NOMO-1 treated with dmso at 0.1 percent for 144 hours (cell line): ENCODE measurements around the gene MGMT.

Experiments
- DNase-seq: peaks from one replicate; lab custom pipeline; 2025; ENCODE audit not compliant: unreplicated experiment; lab: John Stamatoyannopoulos, UW

Gene MGMT

GRCh38 chr10:129754211-129755050 lies 287.4 kb downstream of the MGMT start:
- no peak for DNase-seq

DNA sequence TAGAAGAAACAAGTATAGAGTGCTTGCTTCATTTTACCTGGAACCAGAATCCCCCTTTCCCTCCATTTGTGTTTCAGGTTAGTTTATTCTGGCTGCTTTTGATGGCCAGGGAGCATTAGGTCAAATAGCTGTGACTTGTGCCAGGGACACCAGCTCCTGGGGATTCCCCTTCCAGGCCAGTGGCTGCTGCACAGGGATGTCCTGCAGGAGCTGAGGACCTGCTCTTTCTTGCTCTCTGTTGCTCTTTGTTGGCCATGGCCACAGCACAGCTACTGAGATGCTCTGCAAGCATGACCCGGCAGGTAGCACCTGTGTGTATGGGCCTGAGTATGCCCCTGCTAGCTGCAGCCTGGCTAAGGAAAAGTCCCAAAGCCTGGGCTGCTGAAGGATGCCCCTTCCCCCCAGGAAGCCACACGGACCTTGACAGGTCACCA lies 288.1 kb downstream of the MGMT start:
- no peak for DNase-seq

- no peak for DNase-seq
These were observed 288.6 kb downstream of the MGMT start for GRCh38 chr10:129755621-129756020.

GRCh38 chr10:129756912-129757901 lies 290.2 kb downstream of the MGMT start:
- no peak for DNase-seq

DNA sequence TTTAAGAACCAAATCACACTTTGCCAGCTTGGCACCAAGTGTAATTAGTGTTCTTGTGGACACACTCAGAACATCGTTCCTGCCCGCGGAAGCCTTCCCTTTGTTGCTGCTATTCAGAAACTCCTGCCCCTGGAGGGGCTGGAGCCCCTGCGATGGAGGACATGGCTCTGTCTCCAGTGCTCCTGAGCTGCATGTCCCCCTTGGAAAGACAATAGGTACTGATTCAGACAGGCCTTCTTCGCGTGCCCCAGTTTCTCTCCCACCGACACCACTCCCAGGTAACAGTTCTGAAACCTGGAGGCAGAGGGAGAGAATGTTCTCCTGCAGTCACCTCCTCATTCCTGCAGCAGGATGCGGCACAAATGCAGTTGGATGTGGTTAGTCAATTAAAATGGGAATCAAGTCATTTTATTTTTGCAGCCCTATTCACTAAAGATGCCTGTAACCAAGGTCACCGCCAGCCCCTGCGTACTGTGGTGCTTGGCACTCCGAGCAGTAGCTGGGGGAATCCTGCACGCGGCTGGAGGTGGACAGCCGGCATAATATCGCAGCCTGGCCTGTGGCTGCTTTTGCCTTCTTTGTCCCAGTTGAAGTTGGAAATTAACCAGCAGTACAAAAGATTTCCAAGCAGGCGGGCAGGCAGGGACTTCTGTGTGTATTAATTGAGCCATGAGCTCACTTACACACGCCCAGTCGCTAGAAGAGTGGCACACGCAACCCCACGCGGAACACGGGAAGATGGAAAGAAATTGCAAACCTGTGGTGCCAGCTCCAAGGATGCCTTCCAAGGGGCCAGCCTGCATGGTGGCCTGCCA lies 291.4 kb downstream of the MGMT start:
- no peak for DNase-seq

- DNase-seq: no peak
These were observed 292.4 kb downstream of the MGMT start for GRCh38 chr10:129759214-129760002.

DNA sequence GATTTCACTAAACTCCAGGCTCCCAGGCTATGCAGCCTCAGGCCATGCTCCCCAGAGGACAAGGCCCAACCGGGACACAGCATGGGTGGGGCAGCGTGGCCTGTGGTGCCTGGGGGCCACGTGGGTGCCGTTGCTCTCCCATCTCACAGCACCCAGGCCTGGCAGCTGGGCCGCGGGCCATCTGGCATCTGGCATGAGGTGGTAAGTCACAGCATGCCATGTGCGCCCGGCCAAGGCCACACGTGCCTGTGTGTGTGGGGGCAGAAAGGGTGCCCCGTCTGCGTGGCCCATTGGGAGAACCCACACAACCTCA lies 292.9 kb downstream of the MGMT start:
- DNase-seq: no peak

- DNase-seq: no peak
These were observed 293.4 kb downstream of the MGMT start for GRCh38 chr10:129760416-129760815.

DNA sequence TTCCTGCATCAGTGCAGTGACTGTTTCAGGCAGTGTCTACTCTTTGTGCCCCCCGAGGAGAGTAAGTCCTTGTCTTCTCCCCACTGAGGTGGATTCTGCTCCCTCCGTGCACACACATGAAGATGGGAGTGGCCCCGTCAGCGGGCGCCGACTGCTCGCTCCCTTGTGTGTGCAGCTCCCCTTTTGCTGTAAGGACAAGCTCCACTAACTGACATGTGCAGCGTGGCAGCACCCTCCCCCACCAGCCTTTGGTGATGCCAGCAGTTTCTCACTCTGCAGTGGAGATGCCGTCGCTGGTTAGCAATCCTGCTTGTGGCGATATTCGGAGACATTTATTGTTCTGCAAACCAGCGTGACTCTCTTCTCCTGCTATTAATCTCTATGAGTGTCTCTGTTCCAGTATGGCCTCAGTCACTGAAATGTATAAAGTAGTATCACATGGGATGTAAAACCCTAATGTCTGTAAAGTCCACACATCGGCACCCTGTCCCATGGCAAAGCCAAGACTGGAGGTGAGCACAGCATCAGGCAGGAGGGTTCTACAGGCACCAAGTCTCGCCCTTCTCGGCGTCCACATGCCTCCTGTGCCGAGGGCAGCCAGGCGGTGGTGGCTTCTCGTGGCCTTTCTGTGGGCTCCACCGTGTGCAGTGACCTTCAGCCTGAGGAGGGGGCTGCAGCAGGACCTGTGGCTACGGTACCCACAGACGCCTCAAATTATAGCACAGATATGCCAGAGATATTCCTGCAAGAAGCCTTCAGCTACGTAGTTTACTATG lies 294.3 kb downstream of the MGMT start:
- no peak for DNase-seq

- no peak for DNase-seq
These were observed 295.2 kb downstream of the MGMT start for GRCh38 chr10:129761981-129762956.

DNA sequence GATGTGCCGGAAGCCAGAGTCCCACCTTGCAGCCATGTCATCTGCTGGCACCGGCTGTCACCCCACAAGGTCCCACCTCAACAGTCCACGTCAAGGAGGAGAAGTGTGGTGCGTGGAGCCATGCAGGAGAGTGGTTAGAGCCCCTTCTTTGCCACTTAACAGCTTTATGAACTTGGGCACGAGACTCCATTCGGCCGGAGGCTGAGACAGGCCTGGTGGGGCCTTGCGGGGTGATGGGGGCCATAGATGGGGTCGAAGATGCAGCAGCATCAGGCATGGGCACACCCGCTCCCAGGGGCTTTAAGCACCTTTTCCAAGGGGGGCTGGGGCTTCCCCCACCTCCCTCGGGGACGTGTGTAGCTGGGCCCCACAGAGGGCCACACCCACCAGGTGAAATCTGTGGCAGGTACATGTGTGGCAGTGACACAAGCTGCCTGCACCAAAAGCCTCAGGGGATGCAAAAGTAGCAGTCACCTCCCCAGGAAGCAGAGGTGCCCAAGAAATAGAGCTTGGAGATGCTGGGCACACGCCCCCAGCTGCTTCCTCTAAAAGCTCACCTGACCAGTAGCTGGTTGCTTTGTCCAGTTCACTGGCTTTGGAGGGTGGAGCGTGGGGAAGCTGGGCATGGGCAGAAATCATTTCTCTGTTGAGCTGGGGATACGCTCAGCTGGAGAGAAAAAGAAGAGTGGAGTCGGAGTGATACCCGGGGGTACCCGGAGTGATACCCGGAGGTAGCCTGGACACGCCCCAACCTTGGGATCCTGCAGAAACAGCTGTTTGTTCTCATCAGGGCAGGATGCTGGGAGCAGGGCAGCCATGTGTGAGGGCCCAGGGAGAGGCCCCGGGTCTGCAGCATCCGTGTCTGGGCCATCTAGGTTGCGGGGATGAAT lies 297.2 kb downstream of the MGMT start:
- no peak for DNase-seq

GRCh38 chr10:129764901-129765663 lies 298.0 kb downstream of the MGMT start:
- DNase-seq: no peak

DNA sequence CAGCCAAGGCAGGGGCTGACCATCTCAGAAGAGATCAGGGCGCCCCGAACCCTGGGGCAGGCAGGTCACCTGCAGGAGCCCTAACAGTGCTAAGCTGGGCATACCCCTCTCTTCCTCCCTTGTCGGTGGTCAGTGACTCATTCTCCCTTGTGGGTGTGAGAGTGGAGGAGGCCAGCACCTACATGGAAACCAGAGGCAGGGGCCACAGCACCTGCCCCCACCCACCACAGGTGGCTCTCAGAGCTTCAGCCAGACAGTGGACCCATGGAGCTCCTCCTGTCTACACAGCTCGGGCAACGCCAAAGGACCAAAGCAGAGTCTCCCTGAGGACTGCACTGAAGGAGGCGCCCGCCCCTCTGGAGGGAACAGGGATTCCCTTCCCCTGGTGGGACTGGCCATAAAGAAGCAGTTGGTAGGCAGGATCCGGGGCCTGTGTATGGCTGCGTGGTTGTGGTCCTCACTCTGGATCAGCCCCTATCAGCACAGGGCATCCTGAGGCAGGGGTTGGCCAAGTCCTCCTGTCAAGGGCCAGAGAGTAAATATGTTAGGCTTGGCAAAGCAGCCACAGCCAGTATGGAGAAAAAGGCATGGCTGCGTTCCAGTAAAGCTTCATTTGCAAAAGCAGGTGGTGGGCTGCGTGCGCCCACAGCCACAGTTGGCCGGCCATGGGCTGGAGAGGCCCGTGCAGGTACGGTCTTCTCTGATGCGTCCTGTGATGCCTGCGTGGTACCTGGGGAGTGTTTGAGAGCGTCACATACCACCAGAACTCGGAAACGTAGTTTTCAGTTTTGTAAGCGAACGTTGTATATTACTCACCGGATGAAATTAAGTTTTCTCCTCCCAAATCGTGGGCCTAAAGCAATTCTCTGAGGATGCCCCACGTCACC lies 298.9 kb downstream of the MGMT start:
- no peak for DNase-seq

- no peak for DNase-seq
These were observed 299.8 kb downstream of the MGMT start for GRCh38 chr10:129766611-129767550.

DNA sequence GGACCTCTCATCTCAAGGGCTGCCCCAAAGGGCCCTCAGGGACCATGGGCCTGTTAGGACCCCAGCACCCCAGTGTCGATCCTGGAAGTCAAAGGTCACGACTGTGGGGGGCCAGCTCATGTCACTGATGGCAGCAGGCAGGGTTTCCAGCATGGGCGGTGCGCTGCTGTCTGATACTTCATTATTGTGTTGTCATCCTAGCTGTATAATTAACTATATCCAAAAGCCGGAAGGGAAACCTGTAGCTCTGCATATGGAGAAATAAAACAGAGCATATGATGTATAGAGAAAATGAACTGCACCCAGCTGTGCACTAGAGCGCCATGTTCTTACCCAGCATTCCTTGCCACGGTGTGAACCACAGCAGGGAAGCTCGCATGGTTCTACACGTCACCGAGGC lies 300.7 kb downstream of the MGMT start:
- DNase-seq: no peak
